Measurements from ENCODE around the gene MPHOSPH6. TPM values are rescaled to one million over a fixed set of nuclear protein-coding genes. Genes with fewer than 3 reads are reported as not detected.

MPHOSPH6 gene
- total RNA-seq, 1 donor, result 23.9 TPM

- no peaks in the 10 kb centered on the region for H3K9me3 ChIP-seq (ENCODE audit: low read depth, low read length)
- H3K4me2 ChIP-seq (ENCODE audit: insufficient read depth, low read length), result no peak overlapping the region
- H3K79me2 ChIP-seq (ENCODE audit: insufficient read depth, low read length), result no peaks in the 10 kb centered on the region
- no peak for DNase-seq (ENCODE audit: insufficient read length, low spot score, missing footprints)
- TF ChIP-seq, protein P1, sequence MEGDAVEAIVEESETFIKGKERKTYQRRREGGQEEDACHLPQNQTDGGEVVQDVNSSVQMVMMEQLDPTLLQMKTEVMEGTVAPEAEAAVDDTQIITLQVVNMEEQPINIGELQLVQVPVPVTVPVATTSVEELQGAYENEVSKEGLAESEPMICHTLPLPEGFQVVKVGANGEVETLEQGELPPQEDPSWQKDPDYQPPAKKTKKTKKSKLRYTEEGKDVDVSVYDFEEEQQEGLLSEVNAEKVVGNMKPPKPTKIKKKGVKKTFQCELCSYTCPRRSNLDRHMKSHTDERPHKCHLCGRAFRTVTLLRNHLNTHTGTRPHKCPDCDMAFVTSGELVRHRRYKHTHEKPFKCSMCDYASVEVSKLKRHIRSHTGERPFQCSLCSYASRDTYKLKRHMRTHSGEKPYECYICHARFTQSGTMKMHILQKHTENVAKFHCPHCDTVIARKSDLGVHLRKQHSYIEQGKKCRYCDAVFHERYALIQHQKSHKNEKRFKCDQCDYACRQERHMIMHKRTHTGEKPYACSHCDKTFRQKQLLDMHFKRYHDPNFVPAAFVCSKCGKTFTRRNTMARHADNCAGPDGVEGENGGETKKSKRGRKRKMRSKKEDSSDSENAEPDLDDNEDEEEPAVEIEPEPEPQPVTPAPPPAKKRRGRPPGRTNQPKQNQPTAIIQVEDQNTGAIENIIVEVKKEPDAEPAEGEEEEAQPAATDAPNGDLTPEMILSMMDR (IDR thresholded peaks at IDR 0.05; ENCODE audit: extremely low read depth, low read depth, low read length), result no peak
- H3K4me3 ChIP-seq (ENCODE audit: insufficient read depth, low read length), result no peak overlapping the region
- H3K27me3 ChIP-seq (ENCODE audit: insufficient read depth, low read length), result peaks cover 14% of the 10 kb centered on the region
- no peaks in the 10 kb centered on the region for H4K20me1 ChIP-seq (ENCODE audit: insufficient read depth, low read length)
- no peaks in the 10 kb centered on the region for H3K4me1 ChIP-seq (ENCODE audit: insufficient read depth, low read length)
- H3K27ac ChIP-seq (ENCODE audit: low read depth, low read length), result no peak overlapping the region
- H2AFZ ChIP-seq (ENCODE audit: low read length), result no peak overlapping the region
- no peaks in the 10 kb centered on the region for H3K36me3 ChIP-seq (ENCODE audit: insufficient read depth, low read length)
Observed at GRCh38 chr16:82182266-82183003, 12.4 kb upstream of the MPHOSPH6 start.

- no peak for DNase-seq (ENCODE audit: insufficient read length, low spot score, missing footprints)
- TF ChIP-seq, protein P1 (IDR thresholded peaks at IDR 0.05; ENCODE audit: extremely low read depth, low read depth, low read length), result no peak
Observed at GRCh38 chr16:82181461-82182185, 11.6 kb upstream of the MPHOSPH6 start.

GRCh38 chr16:82178352-82178751 lies 8.3 kb upstream of the MPHOSPH6 start:
- Histone ChIP-seq H3K27ac (ENCODE audit: low read depth, low read length) (no peak overlapping the region), H4K20me1 (ENCODE audit: insufficient read depth, low read length) (no peaks in the 10 kb centered on the region), H3K4me2 (ENCODE audit: insufficient read depth, low read length) (no peak overlapping the region), H2AFZ (ENCODE audit: low read length) (no peak overlapping the region), H3K4me1 (ENCODE audit: insufficient read depth, low read length) (no peaks in the 10 kb centered on the region), H3K9me3 (ENCODE audit: low read depth, low read length) (no peaks in the 10 kb centered on the region), H3K79me2 (ENCODE audit: insufficient read depth, low read length) (no peaks in the 10 kb centered on the region), H3K36me3 (ENCODE audit: insufficient read depth, low read length) (no peaks in the 10 kb centered on the region), H3K27me3 (ENCODE audit: insufficient read depth, low read length) (peaks cover 38% of the 10 kb centered on the region), H3K4me3 (ENCODE audit: insufficient read depth, low read length) (no peak overlapping the region)
- DNase-seq (ENCODE audit: insufficient read length, low spot score, missing footprints), result no peak
- TF ChIP-seq, protein P1 (IDR thresholded peaks at IDR 0.05; ENCODE audit: extremely low read depth, low read depth, low read length), result no peak

More at GRCh38 chr16:82181461-82182185, 11.6 kb upstream of the MPHOSPH6 start:
- Histone ChIP-seq H3K27me3 (ENCODE audit: insufficient read depth, low read length) (peaks cover 20% of the 10 kb centered on the region), H3K4me2 (ENCODE audit: insufficient read depth, low read length) (no peak overlapping the region), H4K20me1 (ENCODE audit: insufficient read depth, low read length) (no peaks in the 10 kb centered on the region), H3K9me3 (ENCODE audit: low read depth, low read length) (no peaks in the 10 kb centered on the region), H3K79me2 (ENCODE audit: insufficient read depth, low read length) (no peaks in the 10 kb centered on the region), H3K4me1 (ENCODE audit: insufficient read depth, low read length) (no peaks in the 10 kb centered on the region), H3K4me3 (ENCODE audit: insufficient read depth, low read length) (no peak overlapping the region), H3K36me3 (ENCODE audit: insufficient read depth, low read length) (no peaks in the 10 kb centered on the region), H3K27ac (ENCODE audit: low read depth, low read length) (no peak overlapping the region), H2AFZ (ENCODE audit: low read length) (no peak overlapping the region)

GRCh38 chr16:82177555-82177954 lies 7.5 kb upstream of the MPHOSPH6 start:
- DNase-seq (ENCODE audit: insufficient read length, low spot score, missing footprints), result no peak
- no peaks in the 10 kb centered on the region for H3K4me1 ChIP-seq (ENCODE audit: insufficient read depth, low read length)
- H3K27ac ChIP-seq (ENCODE audit: low read depth, low read length), result no peak overlapping the region
- H3K4me3 ChIP-seq (ENCODE audit: insufficient read depth, low read length), result no peak overlapping the region
- H3K4me2 ChIP-seq (ENCODE audit: insufficient read depth, low read length), result no peak overlapping the region
- H4K20me1 ChIP-seq (ENCODE audit: insufficient read depth, low read length), result no peaks in the 10 kb centered on the region
- peaks cover 45% of the 10 kb centered on the region for H3K27me3 ChIP-seq (ENCODE audit: insufficient read depth, low read length)
- no peaks in the 10 kb centered on the region for H3K9me3 ChIP-seq (ENCODE audit: low read depth, low read length)
- H3K36me3 ChIP-seq (ENCODE audit: insufficient read depth, low read length), result no peaks in the 10 kb centered on the region
- H2AFZ ChIP-seq (ENCODE audit: low read length), result no peak overlapping the region
- H3K79me2 ChIP-seq (ENCODE audit: insufficient read depth, low read length), result no peaks in the 10 kb centered on the region
- TF ChIP-seq, protein P1 (IDR thresholded peaks at IDR 0.05; ENCODE audit: extremely low read depth, low read depth, low read length), result no peak

All from osteoblast (primary cell).